DMS153 (cell line): ENCODE results near the gene ZNF700.
"Not testable (repeated sequence)": the region's sequence is repeated elsewhere in the genome, so short reads cannot be mapped to it uniquely, and the experiment has no call there.

Experiments
- DNase-seq: peaks from one replicate; lab custom pipeline; 2025; lab: John Stamatoyannopoulos, UW

Gene ZNF700

DNA sequence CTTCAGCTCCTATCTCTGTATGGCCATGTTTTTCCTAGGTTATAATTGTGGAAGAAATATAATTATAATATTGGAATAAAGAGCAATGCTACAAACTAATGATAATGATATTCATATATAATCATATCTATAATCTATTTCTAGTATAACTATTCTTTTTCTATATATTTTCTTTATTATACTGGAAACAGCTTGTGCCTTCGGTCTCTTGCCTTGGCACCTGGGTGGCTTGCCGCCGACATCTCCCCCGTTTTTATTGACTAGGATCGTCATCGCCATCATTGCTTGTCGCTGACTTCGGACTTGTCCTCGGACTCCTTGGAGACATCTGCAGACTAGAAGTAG is 64.2 kb downstream of the ZNF700 start:
- DNase-seq: no peak

DNA sequence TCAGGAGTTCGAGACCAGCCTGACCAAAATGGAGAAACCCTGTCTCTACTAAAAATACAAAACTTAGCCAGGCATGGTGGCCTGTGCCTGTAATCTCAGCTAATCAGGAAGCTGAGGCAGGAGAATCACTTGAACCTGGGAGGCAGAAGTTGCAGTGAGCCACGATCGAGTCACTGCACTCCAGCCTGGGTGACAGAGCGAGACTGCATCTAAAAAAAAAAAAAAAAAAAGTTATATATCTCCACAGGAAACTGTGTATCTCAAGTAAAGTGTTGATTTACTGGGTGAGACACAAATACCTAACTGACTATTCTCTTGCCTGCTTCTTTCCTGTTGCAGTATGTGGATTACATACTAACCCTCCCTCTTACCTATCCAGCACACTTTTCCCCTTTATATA is 67.0 kb downstream of the ZNF700 start:
- DNase-seq: not testable (repeated sequence)

DNA sequence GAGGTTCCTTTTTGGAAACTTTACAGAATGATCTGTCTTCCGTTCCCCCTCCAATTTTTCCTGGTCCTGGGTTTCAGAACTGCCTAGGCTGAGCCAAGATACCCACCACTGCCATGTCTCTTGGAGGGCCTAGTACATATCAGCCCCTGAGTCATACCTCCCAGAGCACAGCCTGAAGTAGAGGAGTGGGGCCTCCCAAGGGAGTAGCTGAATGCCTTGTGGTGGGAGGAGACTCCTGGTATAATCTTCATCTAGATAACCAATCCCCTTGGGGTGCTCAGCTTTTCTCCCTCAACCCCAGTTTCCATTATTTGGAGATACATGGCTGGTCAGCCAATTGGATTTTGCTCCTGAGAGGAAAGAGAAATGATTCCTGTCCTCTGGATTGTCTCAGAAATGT is 70.3 kb downstream of the ZNF700 start:
- DNase-seq: no peak
